GM19240 (cell line): ENCODE results near the gene MZB1.

Source experiments
- DNase-seq: peaks from one replicate; pipeline ENCODE4 v3.0.0; 2011; ENCODE audit warnings: low spot score; ENCODE audit not compliant: insufficient read length

The MZB1 gene

DNA sequence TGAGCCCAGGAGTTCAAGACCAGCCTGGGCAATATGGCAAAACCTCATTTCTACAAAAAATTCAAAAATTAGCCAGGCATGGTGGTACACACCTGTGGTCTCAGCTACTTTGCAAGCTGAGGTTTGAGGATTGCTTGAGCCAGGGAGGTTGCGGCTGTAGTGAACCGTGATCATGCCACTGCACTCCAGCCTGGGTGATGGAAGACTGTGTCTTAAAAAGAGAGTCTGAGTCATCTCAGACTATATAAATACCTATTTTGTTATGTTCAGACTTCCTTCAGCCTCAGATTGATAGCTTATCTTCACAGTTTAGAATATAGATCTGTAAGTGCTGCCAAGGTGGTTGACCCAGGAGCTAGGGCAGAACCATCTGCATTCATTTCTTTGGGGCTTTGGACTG is 49.7 kb downstream of the MZB1 start:
- DNase-seq: no peak
